Neural crest cell (in vitro differentiated cells): ENCODE results near the gene JUND. TPM values are rescaled to one million over a fixed set of nuclear protein-coding genes. Genes with fewer than 3 reads are reported as not detected.

ENCODE experiments used
- DNase-seq: peaks from one replicate; pipeline ENCODE4 v3.0.0; 2021; ENCODE audit warnings: low read depth, mixed read lengths, low spot score
- H3K27ac Mint-ChIP-seq: one replicate; pipeline ENCODE4 v1.8.0; 2021; ENCODE audit warnings: mild to moderate bottlenecking, mixed read lengths; ENCODE audit not compliant: unreplicated experiment
- H3K27me3 Mint-ChIP-seq: 2 replicates; pipeline ENCODE4 v1.8.0; 2021; ENCODE audit warnings: low read depth, mild to moderate bottlenecking, mixed read lengths
- H3K36me3 Mint-ChIP-seq: 2 replicates; pipeline ENCODE4 v1.8.0; 2021; ENCODE audit warnings: low read depth, mild to moderate bottlenecking, mixed read lengths
- H3K4me1 Mint-ChIP-seq: 2 replicates; pipeline ENCODE4 v1.8.0; 2021; ENCODE audit warnings: mixed read lengths
- H3K4me3 Mint-ChIP-seq: one replicate; pipeline ENCODE4 v1.8.0; 2021; ENCODE audit warnings: mild to moderate bottlenecking, mixed read lengths
- H3K9me3 Mint-ChIP-seq: 2 replicates; pipeline ENCODE4 v1.8.0; 2021; ENCODE audit warnings: mixed read lengths
- total RNA-seq: library from RNA; stranded (reverse); gene quantifications from 2 replicates; pipeline ENCODE4 v1.2.1, GENCODE V29; 2021
- TF ChIP-seq, protein P1 (sequence below): fragments of 200-600 bp; sonication (generic); conservative IDR thresholded peaks from 2 replicates; pipeline ENCODE4 v1.5.0; 2021; ENCODE audit warnings: antibody characterized with exemption, mild to moderate bottlenecking

The JUND gene
- total RNA-seq, 1 donor from 2014 or later, result 85.1 TPM

DNA sequence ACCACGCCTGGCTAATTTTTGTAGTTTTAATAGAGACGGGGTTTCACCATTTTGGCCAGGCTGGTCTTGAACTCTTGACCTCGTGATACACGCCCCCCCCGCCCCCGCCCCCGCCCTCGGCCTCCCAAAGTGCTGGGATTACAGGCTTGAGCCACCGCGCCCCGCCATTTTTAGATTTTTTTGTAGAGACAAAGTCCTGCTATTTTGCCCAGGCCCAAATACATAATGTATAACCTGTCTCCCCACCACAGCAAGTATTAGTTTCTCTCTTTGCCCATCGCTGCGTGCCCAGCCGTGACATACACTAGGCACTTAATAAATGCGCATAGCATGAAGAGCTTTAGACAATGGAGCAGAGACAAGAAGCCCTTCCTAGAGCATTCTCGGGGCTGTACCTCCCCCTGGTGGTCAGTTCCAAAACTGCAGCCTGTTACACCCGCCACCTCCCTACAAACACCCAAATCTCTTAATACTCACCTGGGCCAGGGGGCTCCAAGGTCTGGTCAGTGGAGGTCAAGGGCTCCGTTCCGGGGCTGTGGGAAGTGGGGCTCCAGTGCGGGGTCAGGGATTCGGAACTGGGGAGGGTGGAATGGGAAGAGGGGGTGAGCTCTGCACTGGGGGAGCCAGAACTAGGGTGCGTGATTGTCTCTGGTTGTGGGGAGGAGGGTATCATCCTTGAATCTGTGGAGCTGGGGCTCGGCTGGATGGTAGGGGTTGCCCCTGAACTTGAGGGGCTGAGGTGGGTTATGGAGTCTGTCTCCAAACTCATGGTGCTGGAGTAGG lies 29.6 kb downstream of the JUND start:
- Mint-ChIP-seq H3K4me3 (no peak overlapping the region), H3K27me3 (peaks cover 31% of the 10 kb centered on the region), H3K36me3 (no peaks in the 10 kb centered on the region), H3K9me3 (no peaks in the 10 kb centered on the region), H3K4me1 (no peaks in the 10 kb centered on the region), H3K27ac (no peak overlapping the region)
- peak; percentile 80 for DNase-seq
- TF ChIP-seq, protein P1, sequence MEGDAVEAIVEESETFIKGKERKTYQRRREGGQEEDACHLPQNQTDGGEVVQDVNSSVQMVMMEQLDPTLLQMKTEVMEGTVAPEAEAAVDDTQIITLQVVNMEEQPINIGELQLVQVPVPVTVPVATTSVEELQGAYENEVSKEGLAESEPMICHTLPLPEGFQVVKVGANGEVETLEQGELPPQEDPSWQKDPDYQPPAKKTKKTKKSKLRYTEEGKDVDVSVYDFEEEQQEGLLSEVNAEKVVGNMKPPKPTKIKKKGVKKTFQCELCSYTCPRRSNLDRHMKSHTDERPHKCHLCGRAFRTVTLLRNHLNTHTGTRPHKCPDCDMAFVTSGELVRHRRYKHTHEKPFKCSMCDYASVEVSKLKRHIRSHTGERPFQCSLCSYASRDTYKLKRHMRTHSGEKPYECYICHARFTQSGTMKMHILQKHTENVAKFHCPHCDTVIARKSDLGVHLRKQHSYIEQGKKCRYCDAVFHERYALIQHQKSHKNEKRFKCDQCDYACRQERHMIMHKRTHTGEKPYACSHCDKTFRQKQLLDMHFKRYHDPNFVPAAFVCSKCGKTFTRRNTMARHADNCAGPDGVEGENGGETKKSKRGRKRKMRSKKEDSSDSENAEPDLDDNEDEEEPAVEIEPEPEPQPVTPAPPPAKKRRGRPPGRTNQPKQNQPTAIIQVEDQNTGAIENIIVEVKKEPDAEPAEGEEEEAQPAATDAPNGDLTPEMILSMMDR, result peak; percentile 95

DNA sequence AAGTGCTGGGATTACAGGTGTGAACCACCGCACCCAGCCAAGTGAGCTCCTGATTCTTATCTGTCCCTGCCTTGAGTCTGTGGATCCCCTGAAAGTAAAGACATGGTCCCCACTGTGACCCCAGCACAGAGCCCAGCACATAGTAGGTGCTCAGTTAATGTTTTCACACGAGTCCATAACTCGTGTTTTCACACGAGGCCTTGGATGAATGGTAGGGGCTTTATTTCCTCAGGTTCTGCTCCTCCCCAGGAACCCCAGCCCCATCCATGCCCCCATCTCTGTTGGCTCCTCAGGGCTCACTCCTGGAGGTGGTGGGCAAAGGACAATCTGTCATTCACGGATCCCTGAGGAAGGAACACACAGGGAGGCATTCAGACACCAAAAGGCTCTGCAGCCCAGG lies 31.6 kb downstream of the JUND start:
- H3K4me3 Mint-ChIP-seq, result no peak overlapping the region
- H3K36me3 Mint-ChIP-seq, result no peaks in the 10 kb centered on the region
- H3K4me1 Mint-ChIP-seq, result no peaks in the 10 kb centered on the region
- H3K27me3 Mint-ChIP-seq, result peaks cover 25% of the 10 kb centered on the region
- H3K9me3 Mint-ChIP-seq, result no peaks in the 10 kb centered on the region
- no peak for DNase-seq
- no peak overlapping the region for H3K27ac Mint-ChIP-seq
- TF ChIP-seq, protein P1, result no peak

DNA sequence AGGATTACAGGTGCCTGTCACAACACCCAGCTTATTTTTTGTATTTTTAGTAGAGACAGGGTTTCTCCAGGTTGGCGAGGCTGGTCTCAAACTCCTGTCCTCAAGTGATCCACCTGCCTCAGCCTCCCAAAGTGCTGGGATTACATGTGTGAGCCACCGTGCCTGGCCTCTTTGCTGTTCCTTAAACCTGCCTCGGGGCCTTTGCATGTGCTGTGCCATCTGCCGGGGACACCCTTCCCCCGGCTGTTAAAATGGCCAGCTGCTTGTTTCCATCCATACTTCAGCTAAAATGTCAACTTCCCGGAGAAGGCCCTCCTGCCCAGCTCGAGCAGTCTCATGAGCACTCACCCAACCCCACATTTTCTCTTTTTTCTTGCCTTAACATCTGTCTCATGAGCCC lies 36.1 kb downstream of the JUND start:
- no peaks in the 10 kb centered on the region for H3K4me1 Mint-ChIP-seq
- no peaks in the 10 kb centered on the region for H3K9me3 Mint-ChIP-seq
- H3K27ac Mint-ChIP-seq, result no peak overlapping the region
- no peak for DNase-seq
- H3K27me3 Mint-ChIP-seq, result peaks cover 14% of the 10 kb centered on the region
- no peaks in the 10 kb centered on the region for H3K36me3 Mint-ChIP-seq
- TF ChIP-seq, protein P1, result no peak
- no peak overlapping the region for H3K4me3 Mint-ChIP-seq

- no peaks in the 10 kb centered on the region for H3K4me1 Mint-ChIP-seq
- no peaks in the 10 kb centered on the region for H3K36me3 Mint-ChIP-seq
- peaks cover 55% of the 10 kb centered on the region for H3K27me3 Mint-ChIP-seq
- no peaks in the 10 kb centered on the region for H3K9me3 Mint-ChIP-seq
- TF ChIP-seq, protein P1, result no peak
- no peak overlapping the region for H3K4me3 Mint-ChIP-seq
- DNase-seq, result no peak
- H3K27ac Mint-ChIP-seq, result no peak overlapping the region
Measured at GRCh38 chr19:18239303-18239702, 42.1 kb downstream of the JUND start.

DNA sequence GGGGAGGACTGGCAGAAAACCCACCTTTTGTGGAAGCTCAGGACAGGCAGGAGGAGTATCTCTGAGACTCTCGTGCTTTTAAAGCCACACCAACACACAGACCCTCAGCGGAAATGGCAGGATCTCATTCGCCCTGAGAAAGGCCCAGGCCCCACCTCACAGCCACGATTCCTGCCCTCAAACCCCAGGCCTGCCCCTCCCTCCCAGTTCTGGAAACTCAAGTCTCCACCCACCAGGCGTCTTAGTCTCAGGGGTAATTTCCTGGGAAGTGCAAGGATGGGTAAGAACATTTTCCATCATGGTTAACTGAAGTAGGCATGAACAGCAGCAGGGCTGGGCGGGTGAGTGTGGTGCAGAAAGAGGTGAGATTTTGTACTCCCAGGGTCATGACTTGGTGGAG lies 47.2 kb downstream of the JUND start:
- Mint-ChIP-seq H3K9me3 (no peaks in the 10 kb centered on the region), H3K4me1 (peaks cover 6% of the 10 kb centered on the region), H3K27ac (no peak overlapping the region), H3K27me3 (peaks cover 80% of the 10 kb centered on the region), H3K4me3 (no peak overlapping the region), H3K36me3 (no peaks in the 10 kb centered on the region)
- TF ChIP-seq, protein P1, result no peak
- DNase-seq, result no peak
